ENCODE results near the gene STX8.

GRCh38 chr17:9330611-9331271 is 244.9 kb downstream of the STX8 start:
- TF ChIP-seq CTCF (IDR thresholded peaks at IDR 0.05; ENCODE audit: low read depth, low read length, missing input control): no peak
- no peak for TF ChIP-seq ZBTB33 (IDR thresholded peaks at IDR 0.05)
- TF ChIP-seq SP1 (IDR thresholded peaks at IDR 0.05): no peak
- no peak for TF ChIP-seq REST (IDR thresholded peaks at IDR 0.05)

Measured in liver (tissue), 3 donors.